Measurements from ENCODE around the gene GRM1.

The GRM1 gene

DNA sequence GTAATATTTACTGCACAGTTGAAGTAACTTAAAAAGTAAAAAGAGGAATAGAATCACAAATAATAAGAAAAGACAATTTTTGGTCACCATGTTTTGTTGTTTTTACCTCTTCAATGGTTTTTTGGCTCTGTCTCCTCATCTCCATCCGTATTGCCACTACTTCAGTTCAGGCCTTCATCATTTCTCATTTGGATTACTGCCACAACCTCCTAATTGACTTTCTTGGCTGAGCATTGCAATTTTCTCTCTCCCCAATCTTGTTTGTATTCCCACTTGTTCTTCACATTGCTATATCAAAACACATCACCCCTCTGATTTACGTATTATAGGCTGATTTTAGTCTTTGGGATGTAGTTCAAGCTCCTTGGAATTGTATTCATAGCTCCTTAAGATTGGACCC is 161.7 kb downstream of the GRM1 start:
- Histone ChIP-seq H3K4me1 (ENCODE audit: insufficient read depth, low read length, poor library complexity, severe bottlenecking) (no peaks in the 10 kb centered on the region), H2AFZ (ENCODE audit: low read length) (no peak overlapping the region), H3F3A (ENCODE audit: low read depth) (no peaks in the 10 kb centered on the region), H3K4me2 (ENCODE audit: low read depth, low read length, poor library complexity, severe bottlenecking) (no peak overlapping the region), H3K9me2 (replicated peaks; ENCODE audit: low read depth, low read length) (no peaks in the 10 kb centered on the region), H4K20me1 (ENCODE audit: insufficient read depth, low read length, poor library complexity, severe bottlenecking) (no peaks in the 10 kb centered on the region), H3K9me3 (ENCODE audit: insufficient read depth, low read depth, low read length) (no peaks in the 10 kb centered on the region), H3K36me3 (ENCODE audit: insufficient read depth, low read length) (no peaks in the 10 kb centered on the region), H3K79me2 (ENCODE audit: insufficient read depth, low read length) (no peaks in the 10 kb centered on the region), H3K27me3 (ENCODE audit: insufficient read depth, low read length, poor library complexity, severe bottlenecking) (no peaks in the 10 kb centered on the region), H3K9ac (ENCODE audit: low read depth, low read length, poor library complexity, severe bottlenecking) (no peak overlapping the region), H3K4me3 (ENCODE audit: low read length, poor library complexity, severe bottlenecking) (no peak overlapping the region)
- no peak for TF ChIP-seq EZH2phosphoT487 (IDR thresholded peaks at IDR 0.05; ENCODE audit: borderline replicate concordance)
- TF ChIP-seq, protein P1, sequence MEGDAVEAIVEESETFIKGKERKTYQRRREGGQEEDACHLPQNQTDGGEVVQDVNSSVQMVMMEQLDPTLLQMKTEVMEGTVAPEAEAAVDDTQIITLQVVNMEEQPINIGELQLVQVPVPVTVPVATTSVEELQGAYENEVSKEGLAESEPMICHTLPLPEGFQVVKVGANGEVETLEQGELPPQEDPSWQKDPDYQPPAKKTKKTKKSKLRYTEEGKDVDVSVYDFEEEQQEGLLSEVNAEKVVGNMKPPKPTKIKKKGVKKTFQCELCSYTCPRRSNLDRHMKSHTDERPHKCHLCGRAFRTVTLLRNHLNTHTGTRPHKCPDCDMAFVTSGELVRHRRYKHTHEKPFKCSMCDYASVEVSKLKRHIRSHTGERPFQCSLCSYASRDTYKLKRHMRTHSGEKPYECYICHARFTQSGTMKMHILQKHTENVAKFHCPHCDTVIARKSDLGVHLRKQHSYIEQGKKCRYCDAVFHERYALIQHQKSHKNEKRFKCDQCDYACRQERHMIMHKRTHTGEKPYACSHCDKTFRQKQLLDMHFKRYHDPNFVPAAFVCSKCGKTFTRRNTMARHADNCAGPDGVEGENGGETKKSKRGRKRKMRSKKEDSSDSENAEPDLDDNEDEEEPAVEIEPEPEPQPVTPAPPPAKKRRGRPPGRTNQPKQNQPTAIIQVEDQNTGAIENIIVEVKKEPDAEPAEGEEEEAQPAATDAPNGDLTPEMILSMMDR (conservative IDR thresholded peaks at IDR 0.05; ENCODE audit: low read length) = no peak

DNA sequence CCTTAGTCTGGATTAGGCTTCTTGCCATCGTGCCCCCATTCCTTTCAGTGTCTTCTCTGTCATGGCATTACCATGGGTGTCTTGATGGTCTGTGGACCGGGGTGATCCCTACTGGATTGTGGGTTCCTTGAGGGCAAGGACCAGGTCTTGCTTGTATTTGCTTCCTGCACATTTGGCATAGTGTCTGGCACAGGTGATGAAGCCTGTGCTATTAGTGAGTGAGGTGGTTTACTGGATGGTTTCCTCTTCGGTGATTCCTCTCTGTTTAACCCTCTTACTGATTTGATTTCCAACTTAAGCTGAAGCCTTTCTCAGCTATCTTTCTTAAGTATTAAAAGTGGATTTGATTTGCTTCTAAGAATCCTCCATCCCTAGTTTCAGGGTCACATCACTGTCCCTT is 162.3 kb downstream of the GRM1 start:
- Histone ChIP-seq H3K9me3 (ENCODE audit: insufficient read depth, low read depth, low read length) (no peaks in the 10 kb centered on the region), H3K36me3 (ENCODE audit: insufficient read depth, low read length) (no peaks in the 10 kb centered on the region), H3F3A (ENCODE audit: low read depth) (no peaks in the 10 kb centered on the region), H3K4me3 (ENCODE audit: low read length, poor library complexity, severe bottlenecking) (no peak overlapping the region), H3K9me2 (replicated peaks; ENCODE audit: low read depth, low read length) (no peaks in the 10 kb centered on the region), H3K79me2 (ENCODE audit: insufficient read depth, low read length) (no peaks in the 10 kb centered on the region), H3K4me1 (ENCODE audit: insufficient read depth, low read length, poor library complexity, severe bottlenecking) (no peaks in the 10 kb centered on the region), H3K9ac (ENCODE audit: low read depth, low read length, poor library complexity, severe bottlenecking) (no peak overlapping the region), H3K27me3 (ENCODE audit: insufficient read depth, low read length, poor library complexity, severe bottlenecking) (no peaks in the 10 kb centered on the region), H3K4me2 (ENCODE audit: low read depth, low read length, poor library complexity, severe bottlenecking) (no peak overlapping the region), H2AFZ (ENCODE audit: low read length) (no peak overlapping the region), H4K20me1 (ENCODE audit: insufficient read depth, low read length, poor library complexity, severe bottlenecking) (no peaks in the 10 kb centered on the region)
- TF ChIP-seq, protein P1 (conservative IDR thresholded peaks at IDR 0.05; ENCODE audit: low read length) = no peak
- TF ChIP-seq EZH2phosphoT487 (IDR thresholded peaks at IDR 0.05; ENCODE audit: borderline replicate concordance) = no peak

- no peaks in the 10 kb centered on the region for H4K20me1 ChIP-seq (ENCODE audit: insufficient read depth, low read length, poor library complexity, severe bottlenecking)
- H3K27me3 ChIP-seq (ENCODE audit: insufficient read depth, low read length, poor library complexity, severe bottlenecking) = no peaks in the 10 kb centered on the region
- no peaks in the 10 kb centered on the region for H3K9me2 ChIP-seq (replicated peaks; ENCODE audit: low read depth, low read length)
- no peaks in the 10 kb centered on the region for H3K36me3 ChIP-seq (ENCODE audit: insufficient read depth, low read length)
- no peak overlapping the region for H3K9ac ChIP-seq (ENCODE audit: low read depth, low read length, poor library complexity, severe bottlenecking)
- H2AFZ ChIP-seq (ENCODE audit: low read length) = no peak overlapping the region
- no peaks in the 10 kb centered on the region for H3K9me3 ChIP-seq (ENCODE audit: insufficient read depth, low read depth, low read length)
- TF ChIP-seq, protein P1 (conservative IDR thresholded peaks at IDR 0.05; ENCODE audit: low read length) = no peak
- TF ChIP-seq EZH2phosphoT487 (IDR thresholded peaks at IDR 0.05; ENCODE audit: borderline replicate concordance) = no peak
- H3K4me2 ChIP-seq (ENCODE audit: low read depth, low read length, poor library complexity, severe bottlenecking) = no peak overlapping the region
- no peak overlapping the region for H3K4me3 ChIP-seq (ENCODE audit: low read length, poor library complexity, severe bottlenecking)
- H3F3A ChIP-seq (ENCODE audit: low read depth) = no peaks in the 10 kb centered on the region
- no peaks in the 10 kb centered on the region for H3K79me2 ChIP-seq (ENCODE audit: insufficient read depth, low read length)
- H3K4me1 ChIP-seq (ENCODE audit: insufficient read depth, low read length, poor library complexity, severe bottlenecking) = no peaks in the 10 kb centered on the region
Observed at GRCh38 chr6:146191612-146192011, 162.8 kb downstream of the GRM1 start.

Measured in Loucy (cell line).